Sigmoid colon (tissue), 7 donors: ENCODE measurements around the gene SAMM50. TPM values are rescaled to one million over a fixed set of nuclear protein-coding genes. Genes with fewer than 3 reads are reported as not detected.
"Not testable (repeated sequence)": the region's sequence is repeated elsewhere in the genome, so short reads cannot be mapped to it uniquely, and the experiment has no call there.

Experiments used
- DNase-seq: peaks from one replicate; pipeline ENCODE4 v3.0.0-alpha.2; 2019
- H3K27ac ChIP-seq, 4 donors: fragments of 200-600 bp; sonication (generic); one replicate each; pipeline ENCODE4 v1.5.1; 2016 to 2019; ENCODE audit warnings: mild to moderate bottlenecking in 1 of 4
- H3K27me3 ChIP-seq, 3 donors: fragments of 200-600 bp; sonication (generic); one replicate each; pipeline ENCODE4 v1.5.1; 2019; ENCODE audit warnings: mild to moderate bottlenecking in 1 of 3
- H3K36me3 ChIP-seq, 4 donors: fragments of 200-600 bp; sonication (generic); one replicate each; pipeline ENCODE4 v1.5.1; 2016 to 2019
- H3K4me1 ChIP-seq, 4 donors: fragments of 200-600 bp; sonication (generic); one replicate each; pipeline ENCODE4 v1.5.1; 2017 to 2019
- H3K4me3 ChIP-seq, 4 donors: fragments of 200-600 bp; sonication (generic); one replicate each; pipeline ENCODE4 v1.5.1; 2017 to 2019; ENCODE audit warnings: mild to moderate bottlenecking in 2 of 4, moderate library complexity in 1 of 4
- H3K9me3 ChIP-seq, 4 donors: fragments of 200-600 bp in 3 of 4; sonication (generic) in 3 of 4; one replicate each; pipeline versions ENCODE4 v1.5.1 to v1.6.1; 2013 to 2019
- CTCF ChIP-seq, 4 experiments: fragments of 450-650 bp in 3 of 4; fragments of 200-600 bp in 1 of 4; IDR thresholded peaks; one replicate each; pipeline ENCODE4 v1.5.1; 2016 to 2019; ENCODE audit warnings: antibody characterized with exemption in 4 of 4, mild to moderate bottlenecking in 3 of 4, moderate library complexity in 2 of 4
- EP300 ChIP-seq, 4 donors: sonication (generic); formaldehyde crosslinking; IDR thresholded peaks; one replicate each; pipeline ENCODE4 v1.6.1; 2017; ENCODE audit warnings: antibody characterized with exemption in 4 of 4
- POLR2A ChIP-seq, 2 donors: fragments of 450-650 bp; IDR thresholded peaks; one replicate each; pipeline ENCODE4 v1.6.1; 2016; ENCODE audit warnings: antibody characterized with exemption in 2 of 2, mild to moderate bottlenecking in 2 of 2, moderate library complexity in 2 of 2
- POLR2AphosphoS5 ChIP-seq, 4 donors: sonication (generic); formaldehyde crosslinking; IDR thresholded peaks; one replicate each; pipeline ENCODE4 v1.6.1; 2017; ENCODE audit warnings: antibody characterized with exemption in 4 of 4
- whole genome bisulfite sequencing, 2 donors: extraction: QIAGEN DNeasy Blood & Tissue Kit; methylation state at CpG; one replicate each; pipeline ENCODE4 v1.1.7; 2013; 5-methylcytosine and 5-hydroxymethylcytosine counted together
- intact Hi-C: fragments of 100-400 bp; cut with DNase I; formaldehyde crosslinking; loops from one replicate; pipeline ENCODE4 v1.15.1; 2023
- polyA plus RNA-seq, 3 donors: library from polyadenylated mRNA; stranded (reverse); fragments of 200-250 nt; gene quantifications; one replicate each; pipeline ENCODE4 v1.2.3, GENCODE V29; 2013
- total RNA-seq, 4 donors: library from RNA; depleted of rRNA; stranded (reverse); fragments of >200 nt; gene quantifications; one replicate each; pipeline ENCODE4 v1.1.0, GENCODE V29; 2016
- donor health status: healthy with polysubstance abuse.
- donor health status: Bipolar disorder and iron deficiency.
- donor health status: healthy.

The SAMM50 gene
- total and polyA plus RNA-seq, 7 donors = 21.3 to 46.5 (median 33.0) TPM

- intact Hi-C loops = no loop called here
- Histone ChIP-seq H3K4me1 (no peaks in the 10 kb centered on the region), H3K4me3 (no peak overlapping the region), H3K27me3 (no peaks in the 10 kb centered on the region), H3K36me3 (no peaks in the 10 kb centered on the region), H3K9me3 (no peaks in the 10 kb centered on the region), H3K27ac (no peak overlapping the region)
- WGBS, 2 donors = 89 to 95% methylated on average over 7 of the region's 7 CpGs
- no peak for DNase-seq
- no peak for TF ChIP-seq POLR2A (IDR thresholded peaks at IDR 0.05)
- no peak for TF ChIP-seq POLR2AphosphoS5 (IDR thresholded peaks at IDR 0.05)
- TF ChIP-seq CTCF (IDR thresholded peaks at IDR 0.05) = no peak
- TF ChIP-seq EP300 (IDR thresholded peaks at IDR 0.05) = no peak
These were observed 57.3 kb downstream of the SAMM50 start for GRCh38 chr22:44012591-44012990.

GRCh38 chr22:44014241-44014640 is 59.0 kb downstream of the SAMM50 start:
- no peak overlapping the region for H3K4me3 ChIP-seq
- TF ChIP-seq CTCF (IDR thresholded peaks at IDR 0.05) (no peak), POLR2A (IDR thresholded peaks at IDR 0.05) (no peak), EP300 (IDR thresholded peaks at IDR 0.05) (no peak), POLR2AphosphoS5 (IDR thresholded peaks at IDR 0.05) (no peak)
- no peak for DNase-seq
- H3K4me1 ChIP-seq = no peaks in the 10 kb centered on the region
- no peaks in the 10 kb centered on the region for H3K27me3 ChIP-seq
- no peak overlapping the region for H3K27ac ChIP-seq
- 79 to 83% methylated on average over 2 of the region's 2 CpGs for WGBS, 2 donors
- intact Hi-C loops = no loop called here
- no peaks in the 10 kb centered on the region for H3K36me3 ChIP-seq
- H3K9me3 ChIP-seq = no peaks in the 10 kb centered on the region

GRCh38 chr22:44016586-44016985 is 61.3 kb downstream of the SAMM50 start:
- H3K4me3 ChIP-seq, H3K27me3 ChIP-seq, H3K36me3 ChIP-seq, H3K4me1 ChIP-seq, H3K27ac ChIP-seq, intact Hi-C loops, H3K9me3 ChIP-seq, DNase-seq: not testable (repeated sequence)
- WGBS, 2 donors = 73 to 75% methylated on average over 3 of the region's 3 CpGs

GRCh38 chr22:44018594-44018993 is 63.4 kb downstream of the SAMM50 start:
- no peak overlapping the region for H3K4me3 ChIP-seq
- H3K9me3 ChIP-seq = no peaks in the 10 kb centered on the region
- TF ChIP-seq POLR2A (IDR thresholded peaks at IDR 0.05) (no peak), EP300 (IDR thresholded peaks at IDR 0.05) (no peak), POLR2AphosphoS5 (IDR thresholded peaks at IDR 0.05) (no peak), CTCF (IDR thresholded peaks at IDR 0.05) (no peak)
- no peak for DNase-seq
- H3K27me3 ChIP-seq = no peaks in the 10 kb centered on the region
- WGBS, 2 donors = 73 to 89% methylated on average over 9 of the region's 9 CpGs
- no peaks in the 10 kb centered on the region for H3K36me3 ChIP-seq
- H3K4me1 ChIP-seq = peaks cover 0 to 15% (median 9%) of the 10 kb centered on the region in 4 donors
- H3K27ac ChIP-seq = no peak overlapping the region
- intact Hi-C loops = no loop called here

GRCh38 chr22:44019416-44019815 is 64.2 kb downstream of the SAMM50 start:
- no peaks in the 10 kb centered on the region for H3K27me3 ChIP-seq
- no peak for TF ChIP-seq CTCF (IDR thresholded peaks at IDR 0.05)
- no peak for TF ChIP-seq POLR2AphosphoS5 (IDR thresholded peaks at IDR 0.05)
- no peak for TF ChIP-seq POLR2A (IDR thresholded peaks at IDR 0.05)
- TF ChIP-seq EP300 (IDR thresholded peaks at IDR 0.05) = no peak
- H3K4me3 ChIP-seq = no peak overlapping the region
- H3K27ac ChIP-seq = no peak overlapping the region
- H3K36me3 ChIP-seq = no peaks in the 10 kb centered on the region
- peaks cover 0 to 17% (median 12%) of the 10 kb centered on the region in 4 donors for H3K4me1 ChIP-seq
- WGBS, 2 donors = 91 to 94% methylated on average over 10 of the region's 10 CpGs
- no peaks in the 10 kb centered on the region for H3K9me3 ChIP-seq
- intact Hi-C loops = no loop called here
- no peak for DNase-seq
